PC-3 (cell line): ENCODE measurements around the gene HMCN1. TPM values are rescaled to one million over a fixed set of nuclear protein-coding genes. Genes with fewer than 3 reads are reported as not detected.

Experiments
- ATAC-seq: fragments of 200-7000 bp; cut with Tn5 transposase; 2 replicates; pipeline ENCODE4 v1.9.1; 2020; ENCODE audit warnings: mild to moderate bottlenecking, moderate library complexity
- BruUV-seq: library from RNA; stranded (reverse); fragments of 400-500 nt; replicated peaks from 2 replicates; lab custom pipeline; 2021; lab: Mats Ljungman, UMichigan
- CTCF ChIA-PET: fragments of 300-600 bp; sonication (Branson Sonifier 250); formaldehyde crosslinking; loops from one replicate; lab custom pipeline; 2022; ENCODE audit warnings: antibody characterized with exemption; lab: Charles Lee
- POLR2A ChIA-PET: fragments of 300-600 bp; sonication (Branson Sonifier 250); formaldehyde crosslinking; loops from one replicate; lab custom pipeline; 2022; ENCODE audit warnings: antibody characterized with exemption; ENCODE audit not compliant: unreplicated experiment; lab: Charles Lee
- DNase-seq: peaks from one replicate; pipeline ENCODE4 v3.0.0-alpha.2; 2015
- H2AFZ ChIP-seq: fragments of 300-600 bp; sonication (generic); 2 replicates; pipeline ENCODE4 v1.6.0; 2016; ENCODE audit warnings: antibody characterized with exemption, low read length
- H3F3A ChIP-seq: fragments of 300-600 bp; sonication (generic); one replicate; pipeline ENCODE4 v1.6.0; 2017; ENCODE audit warnings: antibody characterized with exemption, low read length, control low read depth, mild to moderate bottlenecking; ENCODE audit not compliant: unreplicated experiment
- H3K27ac ChIP-seq: fragments of 300-600 bp; sonication (generic); 2 replicates; pipeline ENCODE4 v1.5.1; 2016; ENCODE audit warnings: mild to moderate bottlenecking, low read length
- H3K27me3 ChIP-seq: fragments of 300-600 bp; sonication (generic); 2 replicates; pipeline ENCODE4 v1.6.1; 2016; ENCODE audit warnings: low read length, mixed read lengths
- H3K36me3 ChIP-seq: fragments of 300-600 bp; sonication (generic); 2 replicates; pipeline ENCODE4 v1.6.1; 2016; ENCODE audit warnings: low read depth, mixed run types, low read length, mixed read lengths
- H3K4me1 ChIP-seq: fragments of 300-600 bp; sonication (generic); 2 replicates; pipeline ENCODE4 v1.5.1; 2016; ENCODE audit warnings: low read length; ENCODE audit not compliant: insufficient read depth
- H3K4me2 ChIP-seq: fragments of 300-600 bp; sonication (generic); 2 replicates; pipeline ENCODE4 v1.6.0; 2016; ENCODE audit warnings: low read length
- H3K4me3 ChIP-seq: fragments of 300-600 bp; sonication (generic); 2 replicates; pipeline ENCODE4 v1.5.1; 2016; ENCODE audit warnings: mild to moderate bottlenecking, low read length, mixed read lengths
- H3K79me2 ChIP-seq: fragments of 300-600 bp; sonication (generic); 2 replicates; pipeline ENCODE4 v1.6.1; 2017; ENCODE audit warnings: low read length, mixed read lengths
- H3K9ac ChIP-seq: fragments of 300-600 bp; sonication (generic); 2 replicates; pipeline ENCODE4 v1.6.0; 2016; ENCODE audit warnings: mild to moderate bottlenecking, low read length
- H3K9me2 ChIP-seq: fragments of 300-600 bp; sonication (generic); replicated peaks from 2 replicates; pipeline ENCODE4 v1.6.1; 2016; ENCODE audit warnings: mixed run types, low read length, mixed read lengths
- H3K9me3 ChIP-seq: fragments of 300-600 bp; sonication (generic); 2 replicates; pipeline ENCODE4 v1.6.1; 2016; ENCODE audit warnings: low read length, mixed read lengths
- H4K20me1 ChIP-seq: fragments of 300-600 bp; sonication (generic); 2 replicates; pipeline ENCODE4 v1.6.1; 2016; ENCODE audit warnings: low read length, mixed read lengths
- CTCF ChIP-seq: fragments of 300-600 bp; sonication (generic); conservative IDR thresholded peaks from 2 replicates; pipeline ENCODE4 v1.5.1; 2017; ENCODE audit warnings: antibody characterized with exemption, low read depth, mild to moderate bottlenecking, low read length
- EZH2 ChIP-seq: fragments of 300-600 bp; sonication (generic); IDR thresholded peaks from one replicate; pipeline ENCODE4 v1.6.1; 2017; ENCODE audit warnings: antibody characterized with exemption, mild to moderate bottlenecking, low read length; ENCODE audit not compliant: unreplicated experiment
- EZH2phosphoT487 ChIP-seq: fragments of 300-600 bp; sonication (generic); IDR thresholded peaks from 2 replicates; pipeline ENCODE4 v1.6.1; 2018; ENCODE audit warnings: mild to moderate bottlenecking, antibody characterized with exemption, low read length, borderline replicate concordance
- intact Hi-C: fragments of 100-400 bp; cut with micrococcal nuclease; formaldehyde crosslinking; loops from 2 replicates; pipeline ENCODE4 v1.9.0; 2023
- total RNA-seq: library from RNA; depleted of rRNA; stranded (reverse); fragments of >200 nt; gene quantifications from 2 replicates; pipeline ENCODE4 v1.2.3, GENCODE V29; 2014

Gene HMCN1
- total RNA-seq, 1 experiment from 2014 or later, result 0.66 TPM

- Histone ChIP-seq H2AFZ (no peak overlapping the region), H3K27me3 (no peaks in the 10 kb centered on the region), H3K79me2 (no peaks in the 10 kb centered on the region), H4K20me1 (no peaks in the 10 kb centered on the region), H3K4me1 (peaks cover 6% of the 10 kb centered on the region), H3K9ac (no peak overlapping the region), H3K4me3 (no peak overlapping the region), H3K9me3 (no peaks in the 10 kb centered on the region), H3K4me2 (no peak overlapping the region), H3F3A (no peaks in the 10 kb centered on the region), H3K27ac (no peak overlapping the region), H3K36me3 (no peaks in the 10 kb centered on the region), H3K9me2 (no peaks in the 10 kb centered on the region)
- no peak for ATAC-seq
- CTCF ChIA-PET, result no interaction called here
- POLR2A ChIA-PET, result no interaction called here
- no TSS peak for BruUV-seq
- intact Hi-C loops, result no loop called here
- TF ChIP-seq EZH2, result no peak
- TF ChIP-seq CTCF, result no peak
- TF ChIP-seq EZH2phosphoT487, result no peak
- no peak for DNase-seq
These were observed 412.8 kb downstream of the HMCN1 start for GRCh38 chr1:186146974-186147373.

- CTCF ChIA-PET, result no interaction called here
- no peak for DNase-seq
These were observed 415.4 kb downstream of the HMCN1 start for GRCh38 chr1:186149591-186149990.

More at GRCh38 chr1:186149591-186149990, 415.4 kb downstream of the HMCN1 start:
- no peaks in the 10 kb centered on the region for H3K79me2 ChIP-seq
- no peak overlapping the region for H3K4me3 ChIP-seq
- ATAC-seq, result no peak
- TF ChIP-seq EZH2phosphoT487 (no peak), CTCF (no peak), EZH2 (no peak)
- BruUV-seq, result no TSS peak
- no peak overlapping the region for H3K4me2 ChIP-seq
- H2AFZ ChIP-seq, result no peak overlapping the region
- H3F3A ChIP-seq, result no peaks in the 10 kb centered on the region
- no peak overlapping the region for H3K27ac ChIP-seq
- POLR2A ChIA-PET, result no interaction called here
- H3K27me3 ChIP-seq, result no peaks in the 10 kb centered on the region
- no peaks in the 10 kb centered on the region for H4K20me1 ChIP-seq
- H3K4me1 ChIP-seq, result peaks cover 27% of the 10 kb centered on the region
- no peaks in the 10 kb centered on the region for H3K9me3 ChIP-seq
- no peaks in the 10 kb centered on the region for H3K36me3 ChIP-seq
- H3K9ac ChIP-seq, result no peak overlapping the region
- intact Hi-C loops, result no loop called here
- H3K9me2 ChIP-seq, result no peaks in the 10 kb centered on the region
